Measurements from ENCODE around the gene GRID1.
"Not testable (repeated sequence)": the region's sequence is repeated elsewhere in the genome, so short reads cannot be mapped to it uniquely, and the experiment has no call there.

The GRID1 gene

GRCh38 chr10:86035791-86036543, 330.6 kb downstream of the GRID1 start:
- no peak for TF ChIP-seq CTCF (conservative IDR thresholded peaks at IDR 0.05)
- no peak overlapping the region for H3K27ac ChIP-seq

- TF ChIP-seq CTCF (conservative IDR thresholded peaks at IDR 0.05): no peak
- no peak overlapping the region for H3K27ac ChIP-seq
These were observed 331.9 kb downstream of the GRID1 start for GRCh38 chr10:86034710-86035109.

GRCh38 chr10:86033581-86033980, 333.0 kb downstream of the GRID1 start:
- no peak overlapping the region for H3K27ac ChIP-seq
- no peak for TF ChIP-seq CTCF (conservative IDR thresholded peaks at IDR 0.05)

GRCh38 chr10:86032087-86032486, 334.5 kb downstream of the GRID1 start:
- H3K27ac ChIP-seq: not testable (repeated sequence)

- no peak overlapping the region for H3K27ac ChIP-seq
- TF ChIP-seq CTCF (conservative IDR thresholded peaks at IDR 0.05): no peak
These were observed 336.3 kb downstream of the GRID1 start for GRCh38 chr10:86030312-86030711.

GRCh38 chr10:86027346-86027745, 339.2 kb downstream of the GRID1 start:
- H3K27ac ChIP-seq: no peak overlapping the region
- TF ChIP-seq CTCF (conservative IDR thresholded peaks at IDR 0.05): no peak

GRCh38 chr10:86025509-86025908, 341.1 kb downstream of the GRID1 start:
- H3K27ac ChIP-seq: no peak overlapping the region
- no peak for TF ChIP-seq CTCF (conservative IDR thresholded peaks at IDR 0.05)

GRCh38 chr10:86024281-86025041, 342.1 kb downstream of the GRID1 start:
- no peak for TF ChIP-seq CTCF (conservative IDR thresholded peaks at IDR 0.05)
- no peak overlapping the region for H3K27ac ChIP-seq
